ENCODE results near the gene ESR1.

The ESR1 gene

DNA sequence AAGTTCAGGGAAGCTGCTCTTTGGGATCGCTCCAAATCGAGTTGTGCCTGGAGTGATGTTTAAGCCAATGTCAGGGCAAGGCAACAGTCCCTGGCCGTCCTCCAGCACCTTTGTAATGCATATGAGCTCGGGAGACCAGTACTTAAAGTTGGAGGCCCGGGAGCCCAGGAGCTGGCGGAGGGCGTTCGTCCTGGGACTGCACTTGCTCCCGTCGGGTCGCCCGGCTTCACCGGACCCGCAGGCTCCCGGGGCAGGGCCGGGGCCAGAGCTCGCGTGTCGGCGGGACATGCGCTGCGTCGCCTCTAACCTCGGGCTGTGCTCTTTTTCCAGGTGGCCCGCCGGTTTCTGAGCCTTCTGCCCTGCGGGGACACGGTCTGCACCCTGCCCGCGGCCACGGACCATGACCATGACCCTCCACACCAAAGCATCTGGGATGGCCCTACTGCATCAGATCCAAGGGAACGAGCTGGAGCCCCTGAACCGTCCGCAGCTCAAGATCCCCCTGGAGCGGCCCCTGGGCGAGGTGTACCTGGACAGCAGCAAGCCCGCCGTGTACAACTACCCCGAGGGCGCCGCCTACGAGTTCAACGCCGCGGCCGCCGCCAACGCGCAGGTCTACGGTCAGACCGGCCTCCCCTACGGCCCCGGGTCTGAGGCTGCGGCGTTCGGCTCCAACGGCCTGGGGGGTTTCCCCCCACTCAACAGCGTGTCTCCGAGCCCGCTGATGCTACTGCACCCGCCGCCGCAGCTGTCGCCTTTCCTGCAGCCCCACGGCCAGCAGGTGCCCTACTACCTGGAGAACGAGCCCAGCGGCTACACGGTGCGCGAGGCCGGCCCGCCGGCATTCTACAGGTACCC lies at the start of gene ESR1:
TSS of gene ESR1 (plus strand) at position 170 of the 858 bp plus-strand sequence. CDS start at position 401, 231 bp downstream.
- Histone ChIP-seq H3K4me3 (ENCODE audit: low read depth, low read length) (peak within 1 kb of the TSS; percentile 49), H3K9me3 (ENCODE audit: severe bottlenecking) (no peaks in the 10 kb centered on the region), H3K27me3 (ENCODE audit: insufficient read depth, low read depth, severe bottlenecking) (peaks cover 35% of the 10 kb centered on the region), H3K27ac (no peak within 1 kb of the TSS), H3K36me3 (no peaks in the 10 kb centered on the region)
- peak; percentile 31 for DNase-seq
- TF ChIP-seq, protein P1, sequence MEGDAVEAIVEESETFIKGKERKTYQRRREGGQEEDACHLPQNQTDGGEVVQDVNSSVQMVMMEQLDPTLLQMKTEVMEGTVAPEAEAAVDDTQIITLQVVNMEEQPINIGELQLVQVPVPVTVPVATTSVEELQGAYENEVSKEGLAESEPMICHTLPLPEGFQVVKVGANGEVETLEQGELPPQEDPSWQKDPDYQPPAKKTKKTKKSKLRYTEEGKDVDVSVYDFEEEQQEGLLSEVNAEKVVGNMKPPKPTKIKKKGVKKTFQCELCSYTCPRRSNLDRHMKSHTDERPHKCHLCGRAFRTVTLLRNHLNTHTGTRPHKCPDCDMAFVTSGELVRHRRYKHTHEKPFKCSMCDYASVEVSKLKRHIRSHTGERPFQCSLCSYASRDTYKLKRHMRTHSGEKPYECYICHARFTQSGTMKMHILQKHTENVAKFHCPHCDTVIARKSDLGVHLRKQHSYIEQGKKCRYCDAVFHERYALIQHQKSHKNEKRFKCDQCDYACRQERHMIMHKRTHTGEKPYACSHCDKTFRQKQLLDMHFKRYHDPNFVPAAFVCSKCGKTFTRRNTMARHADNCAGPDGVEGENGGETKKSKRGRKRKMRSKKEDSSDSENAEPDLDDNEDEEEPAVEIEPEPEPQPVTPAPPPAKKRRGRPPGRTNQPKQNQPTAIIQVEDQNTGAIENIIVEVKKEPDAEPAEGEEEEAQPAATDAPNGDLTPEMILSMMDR (IDR thresholded peaks at IDR 0.05; ENCODE audit: low read depth, low read length), result no peak

DNA sequence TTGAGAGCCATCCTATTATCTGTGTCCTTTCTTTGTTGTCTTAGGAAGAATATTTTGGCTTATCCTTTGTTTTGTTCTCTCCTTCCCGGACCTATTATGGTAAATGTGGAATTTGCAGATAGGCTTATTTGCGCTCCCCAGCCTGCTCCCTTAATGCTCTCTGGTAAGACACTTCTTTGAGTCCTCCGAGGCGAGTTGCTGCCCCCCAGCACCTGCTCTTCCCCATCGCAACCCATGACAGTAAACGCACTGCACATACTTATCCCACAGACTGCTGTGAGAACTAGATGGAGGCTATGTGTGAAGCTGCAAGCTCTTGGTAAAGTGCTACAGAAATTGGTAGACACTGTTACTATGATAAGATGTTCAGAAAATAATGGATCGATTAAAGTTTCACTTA lies 47.0 kb upstream of the ESR1 start:
- H3K27me3 ChIP-seq (ENCODE audit: insufficient read depth, low read depth, severe bottlenecking), result no peaks in the 10 kb centered on the region
- TF ChIP-seq, protein P1 (IDR thresholded peaks at IDR 0.05; ENCODE audit: low read depth, low read length), result no peak

DNA sequence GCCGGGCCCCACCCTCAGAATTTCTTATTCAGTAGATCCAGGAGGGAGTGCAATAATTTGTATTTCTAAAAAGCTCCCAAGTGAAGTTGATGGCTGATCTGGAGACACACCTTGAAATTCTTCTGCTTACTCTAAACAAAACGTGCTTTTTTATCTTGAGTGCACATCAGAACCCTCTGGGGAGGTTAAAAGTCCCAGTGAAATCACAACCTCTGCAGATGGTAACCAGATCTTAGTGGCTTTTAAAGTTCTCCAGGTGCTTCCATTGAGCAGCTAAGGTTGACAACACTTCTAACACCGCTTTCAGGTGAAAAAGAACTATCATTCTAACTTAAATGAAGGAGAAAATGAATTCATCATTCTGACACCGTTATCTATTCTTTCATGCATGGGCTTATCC lies 45.6 kb upstream of the ESR1 start:
- H3K36me3 ChIP-seq, result no peaks in the 10 kb centered on the region
- no peak overlapping the region for H3K4me3 ChIP-seq (ENCODE audit: low read depth, low read length)
- no peak for DNase-seq
- TF ChIP-seq, protein P1 (IDR thresholded peaks at IDR 0.05; ENCODE audit: low read depth, low read length), result no peak
- H3K27ac ChIP-seq, result no peak overlapping the region
- no peaks in the 10 kb centered on the region for H3K9me3 ChIP-seq (ENCODE audit: severe bottlenecking)
- no peaks in the 10 kb centered on the region for H3K27me3 ChIP-seq (ENCODE audit: insufficient read depth, low read depth, severe bottlenecking)

More for the DNA sequence above, 47.0 kb upstream of the ESR1 start:
- no peak overlapping the region for H3K27ac ChIP-seq
- H3K9me3 ChIP-seq (ENCODE audit: severe bottlenecking), result no peaks in the 10 kb centered on the region
- H3K4me3 ChIP-seq (ENCODE audit: low read depth, low read length), result no peak overlapping the region
- H3K36me3 ChIP-seq, result no peaks in the 10 kb centered on the region
- no peak for DNase-seq

DNA sequence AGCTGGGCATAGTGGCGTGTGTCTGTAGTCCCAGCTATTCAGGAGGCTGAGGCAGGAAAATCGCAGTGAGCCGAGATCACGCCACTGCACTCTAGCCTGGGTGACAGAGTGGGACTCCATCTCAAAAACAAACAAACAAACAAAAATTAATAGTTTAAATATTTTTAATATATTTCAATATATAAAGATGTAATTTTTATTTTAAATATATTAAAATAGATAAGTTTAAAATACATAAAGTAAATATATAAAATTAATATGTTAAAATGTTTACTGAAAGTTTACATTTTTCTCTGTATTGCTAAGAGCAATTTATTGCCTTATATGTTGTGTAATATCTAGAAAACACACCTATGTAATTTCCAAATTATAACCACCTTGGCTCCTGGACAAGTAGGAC lies 44.7 kb upstream of the ESR1 start:
- DNase-seq, result no peak
- H3K36me3 ChIP-seq, result no peaks in the 10 kb centered on the region
- H3K27me3 ChIP-seq (ENCODE audit: insufficient read depth, low read depth, severe bottlenecking), result no peaks in the 10 kb centered on the region
- H3K4me3 ChIP-seq (ENCODE audit: low read depth, low read length), result no peak overlapping the region
- TF ChIP-seq, protein P1 (IDR thresholded peaks at IDR 0.05; ENCODE audit: low read depth, low read length), result no peak
- no peak overlapping the region for H3K27ac ChIP-seq
- H3K9me3 ChIP-seq (ENCODE audit: severe bottlenecking), result no peaks in the 10 kb centered on the region

DNA sequence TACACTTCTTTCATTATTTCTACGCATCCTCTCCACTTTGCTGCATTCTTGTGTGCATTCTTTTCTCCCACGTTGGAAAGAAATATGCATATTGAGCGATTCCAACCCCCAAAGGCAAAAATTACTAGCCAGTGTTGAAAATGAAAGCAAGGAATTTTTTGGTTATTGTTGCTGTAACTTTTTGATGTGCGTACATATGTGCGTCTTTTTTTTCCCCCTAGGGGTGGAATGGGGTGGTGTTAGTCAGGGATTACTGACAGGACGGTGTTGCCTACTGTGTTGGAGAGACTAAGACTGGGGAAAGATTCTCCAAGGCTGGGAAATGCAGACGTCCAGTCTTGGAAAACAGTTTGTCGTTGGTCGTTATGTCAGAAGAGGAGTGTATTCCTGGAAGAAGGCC lies 44.2 kb upstream of the ESR1 start:
- TF ChIP-seq, protein P1 (IDR thresholded peaks at IDR 0.05; ENCODE audit: low read depth, low read length), result peak; percentile 12; the same call in 1 of the 2 replicates
- H3K36me3 ChIP-seq, result no peaks in the 10 kb centered on the region
- H3K27ac ChIP-seq, result no peak overlapping the region
- peak; percentile 7 for DNase-seq
- no peak overlapping the region for H3K4me3 ChIP-seq (ENCODE audit: low read depth, low read length)
- H3K27me3 ChIP-seq (ENCODE audit: insufficient read depth, low read depth, severe bottlenecking), result no peaks in the 10 kb centered on the region
- H3K9me3 ChIP-seq (ENCODE audit: severe bottlenecking), result no peaks in the 10 kb centered on the region

Measured in WERI-Rb-1 (cell line).